K562 (cell line): ENCODE results near the gene NDUFB3. TPM values are rescaled to one million over a fixed set of nuclear protein-coding genes. Genes with fewer than 3 reads are reported as not detected.

ENCODE experiments used
- ATAC-seq: fragments of 200-7000 bp; cut with Tn5 transposase; 3 replicates; pipeline ENCODE4 v1.9.1; 2020; ENCODE audit warnings: moderate library complexity
- BruUV-seq: library from RNA; stranded (reverse); fragments of 400-500 nt; replicated peaks from 2 replicates; lab custom pipeline; 2021; lab: Mats Ljungman, UMichigan
- CTCF ChIA-PET: fragments of 300-600 bp; formaldehyde crosslinking; extraction: SDS; loops from one replicate; lab custom pipeline; 2021; ENCODE audit warnings: low intra/inter-chr PET ratio; lab: Yijun Ruan, JAX
- POLR2A ChIA-PET: fragments of 300-600, 350-650 bp; sonication (Branson Sonifier 250); formaldehyde crosslinking; extraction: SDS; loops from one replicate; lab custom pipeline; 2021; ENCODE audit warnings: antibody characterized with exemption, inconsistent platforms; lab: Yijun Ruan, JAX
- DNase-seq, 4 experiments: peaks; one replicate each; pipeline versions ENCODE4 v3.0.0 to v3.0.0-alpha.2; 2011 to 2018; ENCODE audit warnings: low spot score in 3 of 4, mixed read lengths in 3 of 4; ENCODE audit errors: extremely low read depth in 1 of 4
- FAIRE-seq: peaks from 2 replicates; lab custom pipeline; 2011; peaks lifted over from hg19 to GRCh38; lab: Jason Lieb, UNC
- H2AFZ ChIP-seq: 2 replicates; pipeline ENCODE4 v1.6.0; 2011; ENCODE audit warnings: low read depth, low read length, control low read depth, inconsistent platforms
- H3K27ac ChIP-seq: fragments of 200-600 bp; 3 replicates; pipeline ENCODE4 v1.8.0; 2011; ENCODE audit warnings: low read depth, mild to moderate bottlenecking, control low read depth, inconsistent platforms, low read length, moderate library complexity, mixed read lengths; ENCODE audit errors: extremely low read depth
- H3K27me3 ChIP-seq, 2 experiments: fragments of 300-600 bp in 1 of 2; 2 replicates in 1 of 2; 3 replicates in 1 of 2; pipeline versions ENCODE4 v1.6.0 to v1.8.0; 2011; ENCODE audit warnings: inconsistent platforms in 2 of 2, low read length in 2 of 2, mild to moderate bottlenecking in 1 of 2, mixed read lengths in 1 of 2, moderate library complexity in 1 of 2; ENCODE audit not compliant: control insufficient read depth in 2 of 2, insufficient read depth in 2 of 2
- H3K36me3 ChIP-seq: fragments of 300-600 bp; 3 replicates; pipeline ENCODE4 v1.8.0; 2011; ENCODE audit warnings: mild to moderate bottlenecking, low read length, inconsistent platforms; ENCODE audit not compliant: control insufficient read depth, insufficient read depth
- H3K4me1 ChIP-seq, 2 experiments: fragments of 200-600 bp in 1 of 2; replicated peaks in 1 of 2; 2 replicates in 1 of 2; 3 replicates in 1 of 2; pipeline versions ENCODE4 v1.5.1 to v1.8.0; 2011; ENCODE audit warnings: inconsistent platforms in 2 of 2, low read length in 2 of 2, mild to moderate bottlenecking in 1 of 2, mixed read lengths in 1 of 2, moderate library complexity in 1 of 2; ENCODE audit not compliant: control insufficient read depth in 2 of 2, insufficient read depth in 2 of 2
- H3K4me2 ChIP-seq: 2 replicates; pipeline ENCODE4 v1.6.1; 2011; ENCODE audit warnings: low read length, control low read depth, inconsistent platforms, mixed read lengths; ENCODE audit not compliant: insufficient read depth
- H3K4me3 ChIP-seq: fragments of 200-600 bp; sonication (generic), shearing (Covaris generic); 2 replicates; pipeline ENCODE4 v1.5.1; 2016; ENCODE audit warnings: control low read depth, inconsistent platforms
- H3K79me2 ChIP-seq: fragments of 200-600 bp; 3 replicates; pipeline ENCODE4 v1.8.0; 2011; ENCODE audit warnings: low read length, inconsistent platforms; ENCODE audit not compliant: control insufficient read depth, insufficient read depth
- H3K9ac ChIP-seq, 2 experiments: 2 replicates each; pipeline versions ENCODE4 v1.6.0 to v1.6.1; 2011; ENCODE audit warnings: low read depth in 2 of 2, low read length in 2 of 2, control low read depth in 1 of 2, inconsistent platforms in 1 of 2, mild to moderate bottlenecking in 1 of 2, mixed read lengths in 1 of 2; ENCODE audit not compliant: insufficient read depth in 1 of 2
- H3K9me1 ChIP-seq: one replicate; pipeline ENCODE4 v1.6.0; 2011; ENCODE audit warnings: inconsistent platforms, mild to moderate bottlenecking, low read length, moderate library complexity; ENCODE audit not compliant: control insufficient read depth, insufficient read depth
- H3K9me3 ChIP-seq: replicated peaks from 2 replicates; pipeline ENCODE4 v1.5.1; 2011; ENCODE audit warnings: low read depth, low read length, inconsistent platforms; ENCODE audit not compliant: control insufficient read depth, insufficient read depth
- H4K20me1 ChIP-seq: replicated peaks from 2 replicates; pipeline ENCODE4 v1.6.1; 2011; ENCODE audit warnings: low read length, inconsistent platforms, mixed read lengths; ENCODE audit not compliant: control insufficient read depth, insufficient read depth
- E2F8 ChIP-seq: fragments of 450-650 bp; IDR thresholded peaks from 2 replicates; pipeline ENCODE4 v1.7.1; 2018; ENCODE audit warnings: mild to moderate bottlenecking, low read depth; ENCODE audit not compliant: partially characterized antibody
- GTF3C2 ChIP-seq: IDR thresholded peaks from 3 replicates; pipeline ENCODE4 v1.6.1; 2011; ENCODE audit warnings: borderline replicate concordance, mild to moderate bottlenecking, moderate library complexity; ENCODE audit not compliant: insufficient read length; ENCODE audit errors: extremely low read depth
- POLR2A ChIP-seq: fragments of 450-650 bp; conservative IDR thresholded peaks from 2 replicates; pipeline ENCODE4 v1.6.1; 2016
- ZC3H11A ChIP-seq: IDR thresholded peaks from 2 replicates; pipeline ENCODE4 v1.6.1; 2012; ENCODE audit warnings: low read depth, low read length, improper control_type of control experiment
- ZNF140 ChIP-seq: fragments of 250-450 bp; sonication (Bioruptor Pico); IDR thresholded peaks from 2 replicates; pipeline ENCODE4 v1.8.0; 2021; ENCODE audit warnings: moderate library complexity, mild to moderate bottlenecking, inconsistent platforms
- ZNF740 ChIP-seq, 3 experiments: fragments of 200-800 bp in 1 of 3; sonication (Bioruptor generic) in 1 of 3; sonication (generic) in 1 of 3; formaldehyde crosslinking in 1 of 3; IDR thresholded peaks; 2 replicates each; pipeline versions ENCODE4 v1.6.1 to v1.8.0; 2016 to 2022; ENCODE audit warnings: mild to moderate bottlenecking in 2 of 3, missing compliant biosample characterization in 2 of 3, missing genetic modification characterization in 2 of 3, missing genetic modification reagents in 1 of 3
- WGBS: fragments of 100-300 bp; shearing (Covaris generic); methylation state at CpG from one replicate; pipeline ENCODE4 v1.1.6; 2016; ENCODE audit warnings: low coverage, mixed read lengths; ENCODE audit not compliant: insufficient coverage; ENCODE audit errors: missing lambda C conversion rate; 5-methylcytosine and 5-hydroxymethylcytosine counted together
- in situ Hi-C: fragments of 300-500 bp; cut with MboI; formaldehyde crosslinking; loops from 4 replicates; pipeline ENCODE4 v1.15.0; 2018; ENCODE audit warnings: inconsistent platforms, mixed read lengths
- intact Hi-C: fragments of 100-400 bp; cut with micrococcal nuclease; formaldehyde crosslinking; loops from 2 replicates; pipeline ENCODE4 v1.14.2; 2022
- polyA plus RNA-seq, 8 experiments: library from polyadenylated mRNA; depleted of rRNA in 4 of 8; stranded (reverse) in 5 of 8; unstranded in 3 of 8; fragments of >200 nt; fragmentation: Nextera tagmentation in 2 of 8; fragmentation: Illumina TruSeq in 1 of 8; extraction: Ambion mirVana in 2 of 8; extraction: Trizol in 1 of 8; gene quantifications; 2 replicates each; pipeline versions ENCODE4 v1.2.1 to v1.2.3, GENCODE V29; 2011 to 2014; ENCODE audit warnings: inconsistent platforms in 1 of 8, missing spikeins in 1 of 8
- total RNA-seq, 7 experiments: library from RNA; depleted of rRNA in 6 of 7; stranded (reverse); fragments of >200 nt in 6 of 7; fragmentation: Illumina TruSeq in 2 of 7; extraction: Trizol in 2 of 7; gene quantifications; 2 replicates each; pipeline versions ENCODE4 v1.2.1 to v1.2.3, GENCODE V29; 2011 to 2021; ENCODE audit warnings: low replicate concordance in 1 of 7

The NDUFB3 gene
- total and polyA plus RNA-seq, 9 of the 15 experiments (the other 6 are each of a cell fraction or from before 2014, with no cell fraction given) = 126 to 786 (median 156) TPM

GRCh38 chr2:201064797-201065329 is 6.9 kb upstream of the NDUFB3 start:
- H3K9ac ChIP-seq = no peak overlapping the region
- no peak overlapping the region for H3K4me2 ChIP-seq
- H3K4me1 ChIP-seq = peaks cover 11 to 17% of the 10 kb centered on the region in 2 experiments; a peak in 4 of 5 replicates
- H3K4me3 ChIP-seq = no peak overlapping the region
- intact Hi-C loops (no loop called here), in situ Hi-C loops (no loop called here)
- no peaks in the 10 kb centered on the region for H3K27me3 ChIP-seq
- H2AFZ ChIP-seq = no peak overlapping the region
- FAIRE-seq (no peak), DNase-seq (no peak), ATAC-seq (no peak)
- no peaks in the 10 kb centered on the region for H3K9me3 ChIP-seq
- WGBS = 58% methylated on average over 2 of the region's 2 CpGs
- BruUV-seq = no TSS peak
- peaks cover 3% of the 10 kb centered on the region for H3K9me1 ChIP-seq
- peaks cover 21% of the 10 kb centered on the region; the same call in 2 of the 3 replicates for H3K36me3 ChIP-seq
- peaks cover 89% of the 10 kb centered on the region for H3K79me2 ChIP-seq
- H3K27ac ChIP-seq = no peak overlapping the region
- H4K20me1 ChIP-seq = peaks cover 4% of the 10 kb centered on the region; the same call in 1 of the 2 replicates
- TF ChIP-seq E2F8 (no peak), ZNF740 (CRISPR knock-in tag; IDR thresholded peaks at IDR 0.05) (no peak), ZNF740 (tag; IDR thresholded peaks at IDR 0.05) (no peak), GTF3C2 (no peak), ZNF140 (CRISPR knock-in tag) (no peak), POLR2A (no peak), ZC3H11A (no peak)
- ChIA-PET POLR2A (interaction anchor here (0.6 to 1.0 kb wide), 3 partner anchors 26 to 81 kb away, joined by 3 read pairs; no protein-coding TSS in a partner anchor), CTCF (no interaction called here)
